Lung (tissue), 12 donors: ENCODE data around the gene SLC35F4. TPM values are rescaled to one million over a fixed set of nuclear protein-coding genes. Genes with fewer than 3 reads are reported as not detected.
A peak's percentile ranks its signal among the peaks of the same experiment; 100 is the strongest.

Experiments used
- ATAC-seq: fragments of 200-7000 bp; cut with Tn5 transposase; one replicate; pipeline ENCODE4 v1.9.1; 2020; ENCODE audit warnings: moderate number of reproducible peaks; ENCODE audit not compliant: insufficient read depth, low FRiP score
- DNase-seq, 3 donors: peaks; one replicate each; pipeline ENCODE4 v3.0.0-alpha.2; 2013 to 2017
- H3K27ac ChIP-seq, 2 donors: one replicate each; pipeline ENCODE4 v1.5.1; 2013; ENCODE audit warnings: mild to moderate bottlenecking in 2 of 2, moderate library complexity in 2 of 2, control low read depth in 1 of 2, inconsistent platforms in 1 of 2, low read depth in 1 of 2, low read length in 1 of 2
- H3K27me3 ChIP-seq, 3 donors: one replicate each; pipeline ENCODE4 v1.5.1; 2013; ENCODE audit warnings: low read length in 2 of 3; ENCODE audit not compliant: control insufficient read depth in 3 of 3, insufficient read depth in 3 of 3
- H3K36me3 ChIP-seq, 4 donors: one replicate each; pipeline ENCODE4 v1.5.1; 2013; ENCODE audit warnings: low read length in 4 of 4, mild to moderate bottlenecking in 1 of 4, moderate library complexity in 1 of 4; ENCODE audit not compliant: control insufficient read depth in 4 of 4, insufficient read depth in 4 of 4
- H3K4me1 ChIP-seq, 5 donors: one replicate each; pipeline ENCODE4 v1.5.1; 2013; ENCODE audit warnings: low read length in 5 of 5, mild to moderate bottlenecking in 2 of 5, moderate library complexity in 1 of 5; ENCODE audit not compliant: control insufficient read depth in 5 of 5, insufficient read depth in 5 of 5
- H3K4me3 ChIP-seq: one replicate; pipeline ENCODE4 v1.5.1; 2013; ENCODE audit warnings: mild to moderate bottlenecking, control low read depth, moderate library complexity
- H3K9ac ChIP-seq, 2 donors: one replicate each; pipeline ENCODE4 v1.5.1; 2013; ENCODE audit warnings: low read length in 2 of 2, control low read depth in 1 of 2; ENCODE audit not compliant: insufficient read depth in 1 of 2
- H3K9me3 ChIP-seq, 4 donors: one replicate each; pipeline ENCODE4 v1.5.1; 2013; ENCODE audit warnings: low read length in 3 of 4, mild to moderate bottlenecking in 1 of 4, moderate library complexity in 1 of 4; ENCODE audit not compliant: control insufficient read depth in 4 of 4, insufficient read depth in 3 of 4
- CTCF ChIP-seq: IDR thresholded peaks from 2 replicates; pipeline ENCODE4 v1.5.1; 2012; ENCODE audit warnings: mild to moderate bottlenecking; ENCODE audit errors: control extremely low read depth, extremely low read depth
- WGBS, 2 donors: extraction: QIAGEN DNeasy Blood & Tissue Kit; methylation state at CpG; one replicate each; pipeline ENCODE4 v1.1.7; 2013; 5-methylcytosine and 5-hydroxymethylcytosine counted together
- polyA plus RNA-seq, 2 donors: library from polyadenylated mRNA; stranded (reverse); fragments of 200-250 nt; gene quantifications; one replicate each; pipeline ENCODE4 v1.2.1, GENCODE V29; 2013
- total RNA-seq, 2 donors: library from RNA; depleted of rRNA in 1 of 2; stranded (reverse); fragments of >200 nt in 1 of 2; gene quantifications; one replicate each; pipeline ENCODE4 v1.2.1, GENCODE V29; 2014 to 2021
- donor health status: control.
- donor health status: control.
- donor health status: Bipolar disorder and iron deficiency.
- donor health status: healthy.
- donor health status: DM: yes; HTN: yes; CAD: no.

SLC35F4 gene
- total and polyA plus RNA-seq, 4 donors, result not detected

GRCh38 chr14:57748279-57748678, 117.6 kb downstream of the SLC35F4 start:
- Histone ChIP-seq H3K4me3 (no peak overlapping the region), H3K9ac (no peak overlapping the region), H3K27me3 (no peaks in the 10 kb centered on the region), H3K4me1 (no peaks in the 10 kb centered on the region), H3K9me3 (peaks cover 0 to 2% (median 0%) of the 10 kb centered on the region in 4 donors), H3K36me3 (no peaks in the 10 kb centered on the region), H3K27ac (no peak overlapping the region)
- DNase-seq, result no peak
- no peak for ATAC-seq
- 97 to 100% methylated on average over 1 of the region's 1 CpG for WGBS, 2 donors
- TF ChIP-seq CTCF, result no peak

GRCh38 chr14:57747036-57747435, 118.9 kb downstream of the SLC35F4 start:
- H3K27ac ChIP-seq, result no peak overlapping the region
- no peak overlapping the region for H3K9ac ChIP-seq
- no peaks in the 10 kb centered on the region for H3K9me3 ChIP-seq
- no peaks in the 10 kb centered on the region for H3K27me3 ChIP-seq
- H3K4me3 ChIP-seq, result no peak overlapping the region
- WGBS, 2 donors, result 49 to 73% methylated on average over 4 of the region's 4 CpGs
- H3K4me1 ChIP-seq, result no peaks in the 10 kb centered on the region
- DNase-seq (peak in 2 of 3 donors; percentile 7 to 66), ATAC-seq (no peak)
- TF ChIP-seq CTCF, result no peak
- H3K36me3 ChIP-seq, result no peaks in the 10 kb centered on the region

GRCh38 chr14:57746563-57746962, 119.3 kb downstream of the SLC35F4 start:
- H3K4me1 ChIP-seq, result no peaks in the 10 kb centered on the region
- H3K27me3 ChIP-seq, result no peaks in the 10 kb centered on the region
- WGBS, 2 donors, result 35 to 54% methylated on average over 1 of the region's 1 CpG
- H3K9ac ChIP-seq, result no peak overlapping the region
- no peak for ATAC-seq
- no peak for DNase-seq
- H3K27ac ChIP-seq, result no peak overlapping the region
- TF ChIP-seq CTCF, result no peak
- H3K4me3 ChIP-seq, result no peak overlapping the region
- no peaks in the 10 kb centered on the region for H3K36me3 ChIP-seq
- no peaks in the 10 kb centered on the region for H3K9me3 ChIP-seq

GRCh38 chr14:57739516-57739915, 126.4 kb downstream of the SLC35F4 start:
- no peaks in the 10 kb centered on the region for H3K27me3 ChIP-seq
- DNase-seq (no peak), ATAC-seq (no peak)
- 65 to 72% methylated on average over 2 of the region's 2 CpGs for WGBS, 2 donors
- H3K27ac ChIP-seq, result no peak overlapping the region
- no peaks in the 10 kb centered on the region for H3K36me3 ChIP-seq
- no peak for TF ChIP-seq CTCF
- H3K9me3 ChIP-seq, result peaks cover 0 to 5% (median 0%) of the 10 kb centered on the region in 4 donors
- H3K9ac ChIP-seq, result no peak overlapping the region
- H3K4me1 ChIP-seq, result no peaks in the 10 kb centered on the region
- no peak overlapping the region for H3K4me3 ChIP-seq
